Measurements from ENCODE around the gene DHCR24.

- no peak for TF ChIP-seq CTCF (tag by site-specific recombination; IDR thresholded peaks at IDR 0.05)
- TF ChIP-seq ZNF416 (tag by site-specific recombination; IDR thresholded peaks at IDR 0.05) = no peak
- no peak for TF ChIP-seq ZNF660 (tag by site-specific recombination; IDR thresholded peaks at IDR 0.05)
- TF ChIP-seq KLF8 (tag by site-specific recombination; IDR thresholded peaks at IDR 0.05) = no peak
Observed at GRCh38 chr1:54805981-54806381, 81.0 kb downstream of the DHCR24 start.

Measured in HEK293 (cell line).